Camera-type eye (tissue), 1 donor: ENCODE data around the gene AK8. TPM values are rescaled to one million over a fixed set of nuclear protein-coding genes. Genes with fewer than 3 reads are reported as not detected.

Experiments
- total RNA-seq: library from RNA; depleted of rRNA; stranded (reverse); fragments of >200 nt; gene quantifications from one replicate; pipeline ENCODE4 v1.2.3, GENCODE V29; 2014

The AK8 gene
- 2.1 TPM for total RNA-seq

GRCh38 chr9:132877824-132878694 lies at the start of gene AK8:
Gene AK8, minus strand, starts transcription at chr9:132878284. Its CDS starts 29 bp downstream, at chr9:132878255.

GRCh38 chr9:132878695-132879456 lies 792 bp upstream of the AK8 start, which contains the start of gene SPACA9:
Gene SPACA9, plus strand, starts transcription at chr9:132878898. Its CDS starts 5,050 bp downstream, at chr9:132883948.

Other genes with a start within 250 kb of the AK8 start
- 15.8 TPM for gene DDX31, start 208.3 kb downstream of the AK8 start, total RNA-seq
- 28.4 TPM for gene GTF3C4, start 207.8 kb downstream of the AK8 start, total RNA-seq
- gene SPACA9, start 614 bp upstream of the AK8 start, total RNA-seq: 2.8 TPM
- 86.5 TPM for gene TSC1, start 66.3 kb upstream of the AK8 start, total RNA-seq
- 1.4 TPM for gene GFI1B, start 100.4 kb upstream of the AK8 start, total RNA-seq
- 48.3 TPM for gene GTF3C5, start 152.7 kb upstream of the AK8 start, total RNA-seq
- 0.77 TPM for gene CEL, start 183.7 kb upstream of the AK8 start, total RNA-seq
- gene RALGDS, start 243.0 kb upstream of the AK8 start, total RNA-seq: 72.9 TPM